IPS-15b (cell line): ENCODE data around the gene GIMAP7.
"Not testable (repeated sequence)": the region's sequence is repeated elsewhere in the genome, so short reads cannot be mapped to it uniquely, and the experiment has no call there.

Source experiments
- H3K27me3 ChIP-seq: one replicate; pipeline ENCODE4 v1.6.1; 2013; ENCODE audit warnings: low read length; ENCODE audit not compliant: control insufficient read depth, insufficient read depth
- H3K36me3 ChIP-seq: one replicate; pipeline ENCODE4 v1.6.1; 2013; ENCODE audit warnings: low read length; ENCODE audit not compliant: control insufficient read depth, insufficient read depth
- H3K4me1 ChIP-seq: one replicate; pipeline ENCODE4 v1.6.1; 2013; ENCODE audit warnings: mild to moderate bottlenecking, low read length; ENCODE audit not compliant: control insufficient read depth, insufficient read depth
- H3K4me3 ChIP-seq: one replicate; pipeline ENCODE4 v1.5.1; 2013; ENCODE audit warnings: low read depth, low read length
- H3K9ac ChIP-seq: one replicate; pipeline ENCODE4 v1.6.1; 2013; ENCODE audit warnings: low read depth, mild to moderate bottlenecking, low read length
- H3K9me3 ChIP-seq: one replicate; pipeline ENCODE4 v1.6.1; 2013; ENCODE audit warnings: mild to moderate bottlenecking, low read length; ENCODE audit not compliant: control insufficient read depth, insufficient read depth

Gene GIMAP7

DNA sequence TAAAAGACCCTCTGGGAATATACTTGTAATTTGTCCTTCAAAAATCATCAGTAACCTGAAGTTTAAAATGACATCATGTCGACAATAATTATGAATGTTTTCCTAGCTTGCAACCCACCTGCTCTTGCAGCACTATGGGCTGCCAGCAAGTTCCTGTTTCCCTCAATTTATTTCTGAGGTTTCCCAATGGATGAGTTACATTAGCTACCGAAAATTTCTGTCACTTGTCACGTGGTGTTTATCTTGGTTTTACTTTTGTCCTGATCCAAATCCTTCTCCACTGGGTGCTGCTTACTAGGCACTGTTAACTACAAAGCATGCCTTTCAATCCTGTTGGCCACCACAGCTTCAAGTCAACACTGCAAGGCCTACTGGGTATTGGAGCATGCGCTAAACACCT lies 32.8 kb upstream of the GIMAP7 start:
- no peak overlapping the region for H3K4me3 ChIP-seq
- H3K4me1 ChIP-seq, result no peaks in the 10 kb centered on the region
- H3K9ac ChIP-seq, result no peak overlapping the region
- no peaks in the 10 kb centered on the region for H3K9me3 ChIP-seq
- H3K36me3 ChIP-seq, result no peaks in the 10 kb centered on the region
- H3K27me3 ChIP-seq, result no peaks in the 10 kb centered on the region

DNA sequence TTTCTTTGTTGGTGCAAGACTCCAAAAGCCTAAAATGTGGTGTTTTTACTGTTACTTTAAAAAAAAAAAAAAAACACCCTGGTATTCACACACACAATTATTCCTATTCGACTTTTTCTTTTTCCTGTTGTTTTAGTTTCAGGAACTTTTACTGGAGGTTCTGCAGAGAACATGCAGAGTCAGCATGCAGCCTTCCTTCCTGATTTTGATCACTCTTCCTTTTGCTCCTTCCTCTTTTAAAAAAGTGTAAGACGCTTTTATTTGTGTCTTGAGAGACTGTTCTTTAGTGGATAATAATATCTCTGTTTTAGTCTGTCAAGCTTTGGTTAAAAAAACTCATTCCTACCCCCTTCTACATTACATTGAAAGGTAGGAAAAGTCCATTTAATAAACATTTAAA lies 31.2 kb upstream of the GIMAP7 start:
- H3K4me1 ChIP-seq, H3K9me3 ChIP-seq, H3K27me3 ChIP-seq, H3K36me3 ChIP-seq, H3K4me3 ChIP-seq, H3K9ac ChIP-seq: not testable (repeated sequence)

DNA sequence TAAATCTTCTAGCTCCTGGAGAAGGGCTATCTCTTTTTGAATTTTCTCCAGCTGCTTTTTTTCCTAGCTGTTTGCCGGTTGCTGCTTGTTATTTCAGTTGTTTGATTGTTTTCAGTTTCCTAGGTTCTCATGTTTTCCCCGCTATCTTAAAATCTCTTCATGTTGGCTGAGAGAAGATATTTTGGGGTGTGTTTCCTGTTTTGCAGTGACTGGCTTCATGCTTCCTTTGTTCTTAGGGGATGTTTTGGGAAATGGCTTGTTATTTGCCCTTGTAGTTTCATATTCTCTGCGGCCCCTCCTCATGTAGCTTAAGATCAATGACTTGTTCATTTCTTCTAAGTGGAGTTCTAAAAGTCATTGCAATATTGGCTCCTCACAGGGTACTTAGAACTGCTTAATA lies 30.6 kb upstream of the GIMAP7 start:
- not testable (repeated sequence) for H3K9ac ChIP-seq, H3K27me3 ChIP-seq, H3K4me3 ChIP-seq, H3K36me3 ChIP-seq, H3K4me1 ChIP-seq, H3K9me3 ChIP-seq

DNA sequence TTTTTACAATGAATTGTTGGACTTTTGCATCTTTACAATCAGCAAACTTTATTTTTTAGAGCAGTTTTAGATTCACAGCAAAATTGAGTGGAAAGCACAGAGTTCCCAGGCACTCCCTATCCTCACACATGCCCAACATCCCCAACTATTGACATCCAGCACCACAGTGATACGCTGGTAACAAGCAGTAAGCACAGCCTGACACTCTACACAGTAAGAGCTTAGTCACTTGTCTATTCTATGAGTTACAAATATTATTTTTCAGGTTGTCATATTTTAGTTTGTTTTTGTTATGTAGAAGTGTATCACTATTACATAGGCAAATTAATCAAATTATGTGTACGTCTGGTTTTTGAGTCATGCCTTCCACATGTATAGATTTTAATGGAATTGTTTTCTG lies 27.0 kb upstream of the GIMAP7 start:
- H3K27me3 ChIP-seq, result no peaks in the 10 kb centered on the region
- H3K36me3 ChIP-seq, result no peaks in the 10 kb centered on the region
- H3K9me3 ChIP-seq, result no peaks in the 10 kb centered on the region
- no peak overlapping the region for H3K9ac ChIP-seq
- H3K4me1 ChIP-seq, result no peaks in the 10 kb centered on the region
- no peak overlapping the region for H3K4me3 ChIP-seq

DNA sequence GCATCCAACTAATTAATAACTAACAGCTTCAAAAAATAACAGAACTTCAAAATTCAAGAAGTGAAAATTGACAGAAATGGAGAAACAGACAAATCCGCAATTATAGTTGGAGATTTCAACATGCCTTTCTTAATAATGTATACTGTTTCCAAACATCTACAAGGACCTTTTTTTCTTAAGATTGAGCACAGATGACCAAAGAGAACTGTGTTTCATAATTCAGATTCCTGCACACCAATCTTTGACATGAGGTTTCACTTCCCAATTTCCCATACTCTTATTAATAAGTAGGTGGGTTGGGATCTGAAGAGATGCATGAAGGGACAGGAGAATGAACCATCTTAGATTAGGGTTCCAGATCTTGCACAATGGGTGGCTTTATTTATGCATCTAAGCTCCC lies 24.9 kb upstream of the GIMAP7 start:
- Histone ChIP-seq H3K4me3 (no peak overlapping the region), H3K9me3 (no peaks in the 10 kb centered on the region), H3K27me3 (no peaks in the 10 kb centered on the region), H3K36me3 (no peaks in the 10 kb centered on the region), H3K9ac (no peak overlapping the region), H3K4me1 (no peaks in the 10 kb centered on the region)

DNA sequence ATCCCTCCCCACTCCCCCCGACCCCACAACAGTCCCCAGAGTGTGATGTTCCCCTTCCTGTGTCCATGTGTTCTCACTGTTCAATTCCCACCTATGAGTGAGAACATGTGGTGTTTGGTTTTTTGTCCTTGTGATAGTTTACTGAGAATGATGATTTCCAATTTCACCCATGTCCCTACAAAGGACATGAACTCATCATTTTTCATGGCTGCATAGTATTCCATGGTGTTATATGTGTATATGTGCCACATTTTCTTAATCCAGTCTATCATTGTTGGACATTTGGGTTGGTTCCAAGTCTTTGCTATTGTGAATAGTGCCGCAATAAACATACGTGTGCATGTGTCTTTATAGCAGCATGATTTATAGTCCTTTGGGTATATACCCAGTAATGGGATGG lies 21.2 kb upstream of the GIMAP7 start:
- not testable (repeated sequence) for H3K36me3 ChIP-seq, H3K9ac ChIP-seq, H3K9me3 ChIP-seq, H3K4me1 ChIP-seq, H3K4me3 ChIP-seq, H3K27me3 ChIP-seq

DNA sequence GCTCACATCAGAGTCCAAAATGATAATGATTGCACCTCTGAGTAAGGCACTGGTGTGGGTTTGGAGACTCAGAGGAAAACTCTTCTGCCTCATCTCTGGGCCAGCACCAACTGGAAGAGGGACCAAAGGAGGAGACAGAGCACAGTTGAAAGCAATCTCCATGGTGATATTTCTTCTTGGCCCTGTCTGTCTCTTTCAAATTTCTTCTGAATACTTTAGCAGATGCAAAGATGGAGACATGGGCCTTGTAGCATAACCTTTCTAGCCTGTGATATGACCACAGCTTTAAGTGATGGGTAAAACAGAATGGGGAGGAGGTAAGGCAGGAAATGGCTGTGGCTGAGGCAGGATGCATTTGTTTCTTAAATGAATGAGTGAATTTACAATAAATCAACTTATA lies 12.2 kb upstream of the GIMAP7 start:
- H3K4me1 ChIP-seq, result no peaks in the 10 kb centered on the region
- no peaks in the 10 kb centered on the region for H3K36me3 ChIP-seq
- H3K27me3 ChIP-seq, result no peaks in the 10 kb centered on the region
- no peak overlapping the region for H3K9ac ChIP-seq
- no peaks in the 10 kb centered on the region for H3K9me3 ChIP-seq
- no peak overlapping the region for H3K4me3 ChIP-seq

DNA sequence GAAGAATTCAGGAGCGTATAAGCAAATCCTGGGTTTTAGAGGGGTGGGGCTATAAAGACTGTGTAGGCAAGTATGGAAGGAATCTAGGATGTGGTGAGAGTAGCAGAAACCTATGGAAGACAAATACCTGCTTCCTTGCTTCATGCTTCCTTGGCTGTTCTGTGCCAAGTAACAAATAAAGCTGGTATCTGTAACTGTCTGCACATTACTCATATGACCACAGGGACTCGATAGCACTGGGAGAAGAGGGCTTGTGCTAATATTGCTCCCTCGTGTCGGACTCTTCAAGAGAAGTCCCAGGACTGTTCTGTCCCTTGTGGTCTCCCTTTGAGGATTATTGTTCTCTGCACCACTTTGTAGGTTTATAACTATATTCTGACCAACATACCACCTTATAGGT lies 11.5 kb upstream of the GIMAP7 start:
- no peak overlapping the region for H3K4me3 ChIP-seq
- no peaks in the 10 kb centered on the region for H3K27me3 ChIP-seq
- no peaks in the 10 kb centered on the region for H3K36me3 ChIP-seq
- no peaks in the 10 kb centered on the region for H3K4me1 ChIP-seq
- H3K9me3 ChIP-seq, result no peaks in the 10 kb centered on the region
- no peak overlapping the region for H3K9ac ChIP-seq

DNA sequence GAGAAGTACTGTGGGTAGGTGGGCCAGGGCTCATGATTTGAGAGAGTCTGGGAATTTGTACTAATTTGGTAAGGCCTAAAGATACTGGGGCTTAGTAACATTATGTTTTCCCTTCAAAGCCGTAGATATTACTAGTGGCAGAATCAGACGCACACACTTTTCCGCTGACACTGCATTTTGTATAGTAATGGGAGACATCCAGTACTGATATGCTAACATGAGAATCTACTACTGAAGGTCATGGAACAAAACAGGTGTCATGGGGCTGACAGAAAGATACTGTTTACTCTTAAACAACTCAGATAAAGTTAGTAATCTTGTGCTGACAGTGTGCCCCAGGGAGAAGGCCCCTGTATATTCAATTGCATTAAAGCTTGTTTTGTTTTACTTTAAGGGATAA lies 11.1 kb upstream of the GIMAP7 start:
- no peak overlapping the region for H3K9ac ChIP-seq
- H3K27me3 ChIP-seq, result no peaks in the 10 kb centered on the region
- no peaks in the 10 kb centered on the region for H3K4me1 ChIP-seq
- no peak overlapping the region for H3K4me3 ChIP-seq
- no peaks in the 10 kb centered on the region for H3K9me3 ChIP-seq
- H3K36me3 ChIP-seq, result no peaks in the 10 kb centered on the region

DNA sequence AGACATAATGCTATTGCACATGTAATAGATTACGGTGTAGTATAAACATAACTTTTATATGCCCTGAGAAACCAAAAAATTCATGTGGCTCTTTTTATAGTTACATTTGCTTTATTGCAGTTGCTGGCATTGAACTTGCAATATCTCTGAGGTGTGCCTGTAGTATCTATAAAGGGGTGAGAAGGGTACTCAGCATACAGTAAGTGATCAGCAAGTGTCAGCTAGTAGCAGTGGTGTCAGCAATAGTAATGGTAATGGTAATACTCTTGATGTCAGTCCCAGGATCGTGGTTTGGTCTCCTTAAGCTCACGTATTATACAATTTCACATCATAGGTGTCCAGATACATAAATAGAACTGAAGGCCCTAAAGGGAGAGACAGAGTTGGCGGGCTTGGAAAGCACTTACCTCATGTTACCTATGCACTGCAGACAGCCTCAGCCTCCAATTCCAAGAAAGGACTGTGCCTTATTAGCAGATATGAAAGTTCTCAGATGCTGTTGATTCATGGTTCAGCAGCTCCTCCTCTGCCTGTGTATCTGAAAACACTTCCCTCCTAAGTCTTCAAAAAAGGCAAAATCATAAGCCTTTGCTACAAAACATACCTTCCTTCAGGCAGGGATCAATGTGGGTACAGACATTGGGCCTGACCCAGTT lies 6.6 kb upstream of the GIMAP7 start:
- no peak overlapping the region for H3K9ac ChIP-seq
- no peak overlapping the region for H3K4me3 ChIP-seq
- peaks cover 4% of the 10 kb centered on the region for H3K9me3 ChIP-seq
- H3K4me1 ChIP-seq, result no peaks in the 10 kb centered on the region
- no peaks in the 10 kb centered on the region for H3K36me3 ChIP-seq
- H3K27me3 ChIP-seq, result no peaks in the 10 kb centered on the region

DNA sequence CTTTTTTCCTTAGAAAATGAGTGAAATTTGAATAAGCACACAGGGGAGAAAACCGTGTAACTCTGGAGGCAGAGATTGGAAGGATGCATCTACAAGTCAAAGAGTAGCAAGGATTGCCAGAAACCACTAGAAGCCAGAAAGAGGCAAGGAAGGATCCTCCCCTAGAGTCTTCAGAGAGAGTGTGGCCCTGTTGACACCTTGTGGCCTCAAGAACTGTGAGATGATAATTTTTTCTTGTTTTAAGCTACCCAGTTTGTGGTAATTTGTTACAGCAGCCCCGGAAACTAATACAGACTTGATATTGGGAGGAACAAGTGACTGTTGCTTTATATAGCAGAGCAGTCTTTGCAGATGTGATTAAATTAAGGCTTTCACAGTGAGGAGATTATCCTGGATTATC lies 3.6 kb upstream of the GIMAP7 start:
- H3K27me3 ChIP-seq, result no peaks in the 10 kb centered on the region
- no peaks in the 10 kb centered on the region for H3K36me3 ChIP-seq
- H3K4me3 ChIP-seq, result no peak overlapping the region
- H3K9ac ChIP-seq, result no peak overlapping the region
- no peaks in the 10 kb centered on the region for H3K4me1 ChIP-seq
- H3K9me3 ChIP-seq, result peaks cover 4% of the 10 kb centered on the region

DNA sequence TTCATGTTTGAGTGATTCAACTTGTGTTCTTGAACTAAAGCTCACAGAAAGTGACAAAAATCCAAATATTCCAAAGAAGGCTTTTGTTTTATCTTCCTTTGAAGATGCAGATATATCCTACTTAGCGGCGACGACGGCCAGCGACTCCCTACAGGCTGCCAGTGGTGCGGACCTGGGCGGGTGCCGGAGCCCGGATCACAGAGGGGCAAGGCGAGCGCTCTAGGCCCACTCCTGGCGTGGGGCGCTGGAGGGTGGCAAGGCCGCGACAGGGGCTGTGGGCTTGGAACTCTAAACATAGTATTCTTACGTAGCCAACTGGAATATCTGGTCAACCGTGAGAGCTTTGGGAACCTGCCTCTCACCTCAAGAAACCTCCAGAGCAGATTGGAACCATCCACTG lies 914 bp upstream of the GIMAP7 start:
- Histone ChIP-seq H3K9me3 (peaks cover 4% of the 10 kb centered on the region), H3K27me3 (no peaks in the 10 kb centered on the region), H3K9ac (no peak overlapping the region), H3K4me1 (no peaks in the 10 kb centered on the region), H3K36me3 (no peaks in the 10 kb centered on the region), H3K4me3 (no peak overlapping the region)
